Fibroblast of skin of left biceps (primary cell): ENCODE data around the gene LSM7.
A peak's percentile ranks its signal among the peaks of the same experiment; 100 is the strongest.
"Not testable (repeated sequence)": the region's sequence is repeated elsewhere in the genome, so short reads cannot be mapped to it uniquely, and the experiment has no call there.

Experiments used
- DNase-seq, 2 experiments: peaks; one replicate each; pipeline ENCODE4 v3.0.0-alpha.2; 2013; ENCODE audit warnings: low read depth in 2 of 2

LSM7 gene

DNA sequence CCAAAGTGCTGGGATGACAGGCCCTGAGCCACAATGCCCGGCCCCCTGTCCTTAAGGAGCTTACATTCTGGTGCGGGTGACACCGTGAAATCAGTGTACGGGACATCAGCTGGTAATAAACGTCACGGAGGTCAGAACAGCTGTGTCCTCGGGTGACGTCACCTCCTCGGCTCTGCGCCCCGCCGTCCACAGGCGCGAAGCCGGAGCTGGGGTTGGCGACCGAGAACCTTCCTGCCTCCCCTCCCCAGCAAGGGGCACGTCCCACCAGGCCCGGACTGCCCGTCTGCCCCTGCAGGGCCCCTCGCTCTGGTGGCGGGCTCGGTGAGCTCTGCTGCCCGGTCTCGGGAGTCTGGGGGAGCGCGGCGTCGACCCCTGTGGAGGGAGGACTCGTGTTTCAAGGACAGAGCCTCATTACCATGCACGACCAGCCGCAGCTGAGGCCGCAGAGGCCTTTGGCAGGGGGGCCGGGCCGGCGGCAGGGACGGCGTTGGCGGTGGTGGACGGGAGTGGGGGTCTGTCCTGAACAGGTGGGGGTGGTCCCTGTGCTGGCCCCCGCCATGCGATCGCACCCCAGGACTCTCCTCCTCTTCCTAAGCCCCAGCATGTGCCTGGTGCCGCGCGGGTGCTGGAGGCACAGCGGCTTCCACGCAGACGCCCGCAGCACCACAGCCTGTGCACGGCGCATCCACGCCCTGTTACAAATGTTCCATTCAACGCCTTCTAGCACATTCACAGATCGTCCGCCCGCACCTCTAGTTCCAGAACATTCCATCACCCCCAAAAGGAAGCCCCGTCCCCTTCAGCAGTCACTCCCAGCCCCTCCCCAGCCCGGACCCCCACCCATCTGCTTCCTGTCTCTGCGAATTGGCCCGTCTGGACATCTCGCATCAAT lies 25.8 kb downstream of the LSM7 start:
- DNase-seq, result no peak

DNA sequence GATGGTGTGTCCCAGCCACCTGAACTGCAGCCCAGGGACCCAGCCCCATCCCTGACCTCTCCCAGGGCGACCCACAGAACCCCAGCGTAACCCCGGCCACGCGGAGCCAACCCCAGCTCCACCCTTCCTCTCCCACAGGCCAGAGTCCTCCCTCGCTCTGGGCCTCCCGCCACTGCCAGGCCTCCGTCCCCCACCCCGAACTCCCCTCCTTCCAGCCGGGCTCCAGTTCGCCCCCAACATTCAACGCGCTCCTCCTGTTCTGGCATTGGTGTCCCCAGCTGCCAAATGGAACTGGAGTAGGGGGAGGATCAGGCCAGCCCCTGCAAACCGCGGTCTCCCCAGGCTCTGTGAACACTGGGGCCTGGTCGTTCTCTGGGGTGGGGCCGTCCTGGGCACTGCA lies 27.9 kb downstream of the LSM7 start:
- no peak for DNase-seq

DNA sequence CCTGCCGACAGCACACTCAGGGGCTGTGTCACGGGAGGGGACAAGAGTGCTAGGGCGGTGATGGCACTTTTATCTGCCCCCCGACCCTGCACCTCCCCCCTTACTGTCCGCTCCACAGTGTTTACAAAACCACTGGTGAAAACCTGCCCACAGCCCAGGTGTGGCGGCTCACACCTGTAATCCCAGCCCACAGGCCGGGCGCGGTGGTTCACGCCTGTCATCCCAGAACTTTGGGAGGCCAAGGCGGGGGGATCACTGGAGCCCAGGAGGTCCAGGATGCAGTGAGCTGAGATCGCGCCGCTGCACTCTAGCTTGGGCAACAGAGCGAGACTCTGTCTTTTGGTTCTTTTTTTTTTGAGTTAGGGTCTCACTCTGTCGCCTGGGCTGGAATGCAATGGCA lies 32.2 kb downstream of the LSM7 start:
- no peak for DNase-seq

DNA sequence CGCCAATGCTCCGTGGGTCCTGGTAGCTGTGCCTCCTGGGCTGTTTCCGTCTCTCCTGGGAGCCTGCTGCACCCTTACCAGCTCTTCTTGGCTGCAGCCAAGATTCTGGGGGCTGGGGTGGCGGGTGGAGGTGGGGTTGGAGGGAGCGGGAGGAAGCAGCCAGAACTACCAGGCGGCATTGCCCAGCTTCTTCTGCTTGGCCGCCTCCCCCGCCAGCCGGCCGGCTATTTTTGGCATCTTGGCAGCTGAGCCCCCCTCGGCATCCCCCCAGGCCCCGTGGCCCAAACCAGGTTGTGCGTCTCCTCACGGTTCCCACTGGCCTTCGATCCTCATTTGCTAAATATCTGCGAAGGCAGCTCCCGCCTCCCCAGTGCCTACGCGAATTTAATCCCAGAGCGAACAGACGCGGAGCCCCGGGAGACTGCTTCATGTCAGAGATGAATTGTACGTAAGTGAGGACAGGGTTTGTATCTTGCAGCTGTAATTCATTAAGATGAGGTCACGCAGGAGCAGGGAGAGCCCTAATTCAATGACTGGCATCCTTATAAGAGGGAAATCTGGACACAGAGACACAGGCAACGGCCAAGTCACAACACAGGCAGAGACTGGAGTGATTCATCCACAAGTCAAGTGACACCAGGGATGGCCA lies 33.6 kb downstream of the LSM7 start:
- DNase-seq, result peak in 1 of 2 experiments; percentile 36

DNA sequence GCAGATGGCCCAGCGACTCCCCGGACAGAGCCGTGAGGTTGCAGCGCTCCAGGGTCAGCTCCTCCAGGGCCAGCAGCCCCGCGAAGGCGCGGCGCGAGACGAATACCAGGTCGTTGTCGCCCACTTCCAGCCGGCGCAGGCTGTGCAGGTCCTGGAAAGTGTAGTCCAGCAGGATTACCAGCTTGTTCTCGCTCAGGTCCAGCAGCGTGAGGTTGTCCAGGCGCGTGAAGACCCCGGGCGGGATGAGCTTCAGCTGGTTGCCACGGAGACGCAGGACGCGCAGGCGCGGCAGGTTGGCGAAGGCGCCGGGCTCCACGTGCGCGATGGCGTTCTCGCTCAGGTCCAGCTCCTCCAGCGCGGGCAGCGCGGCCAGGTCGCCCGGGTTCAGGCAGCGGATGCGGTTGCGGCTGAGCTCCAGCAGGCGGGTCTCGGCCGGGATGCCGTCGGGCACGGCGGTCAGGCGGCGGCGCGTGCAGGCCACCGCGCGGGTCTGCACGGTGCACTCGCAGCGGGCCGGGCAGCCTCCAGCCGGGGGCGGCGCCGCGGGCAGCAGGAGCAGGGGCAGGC lies 37.1 kb downstream of the LSM7 start:
- no peak for DNase-seq

DNA sequence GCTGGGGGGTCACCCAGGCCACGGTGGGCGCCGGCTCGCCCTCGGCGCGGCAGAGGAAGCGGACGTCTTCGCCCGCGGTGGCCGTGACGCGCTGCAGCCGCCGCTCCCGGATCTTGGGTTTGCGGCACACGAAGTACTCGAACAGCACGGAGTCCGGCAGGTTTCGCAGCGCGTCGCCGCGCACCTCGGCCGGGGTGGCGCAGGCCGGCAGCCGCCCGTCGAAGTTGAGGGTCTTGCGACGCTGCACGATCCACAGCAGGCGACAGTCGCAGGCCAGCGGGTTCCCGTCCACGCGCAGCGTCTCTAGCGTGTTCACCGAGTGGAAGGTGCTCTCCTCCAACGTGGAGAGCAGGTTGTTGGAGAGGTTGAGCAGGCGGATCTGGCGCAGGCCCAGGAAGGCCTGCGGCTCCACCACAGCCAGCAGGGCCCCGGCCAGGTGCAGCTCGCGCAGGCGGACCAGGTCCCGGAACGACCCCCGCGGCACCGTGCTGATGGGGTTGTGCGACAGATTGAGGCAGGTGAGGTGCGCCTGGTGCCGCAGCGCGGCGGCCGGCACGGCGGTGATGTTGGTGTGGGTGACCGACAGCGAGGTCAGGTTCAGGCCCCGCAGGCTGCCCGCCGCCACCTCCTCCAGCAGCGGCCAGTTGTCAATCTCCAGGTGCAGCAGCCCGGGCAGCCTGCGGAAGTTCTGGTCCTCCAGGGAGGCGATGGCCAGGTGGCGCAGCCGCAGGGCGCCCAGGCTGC lies 37.8 kb downstream of the LSM7 start:
- DNase-seq, result no peak

DNA sequence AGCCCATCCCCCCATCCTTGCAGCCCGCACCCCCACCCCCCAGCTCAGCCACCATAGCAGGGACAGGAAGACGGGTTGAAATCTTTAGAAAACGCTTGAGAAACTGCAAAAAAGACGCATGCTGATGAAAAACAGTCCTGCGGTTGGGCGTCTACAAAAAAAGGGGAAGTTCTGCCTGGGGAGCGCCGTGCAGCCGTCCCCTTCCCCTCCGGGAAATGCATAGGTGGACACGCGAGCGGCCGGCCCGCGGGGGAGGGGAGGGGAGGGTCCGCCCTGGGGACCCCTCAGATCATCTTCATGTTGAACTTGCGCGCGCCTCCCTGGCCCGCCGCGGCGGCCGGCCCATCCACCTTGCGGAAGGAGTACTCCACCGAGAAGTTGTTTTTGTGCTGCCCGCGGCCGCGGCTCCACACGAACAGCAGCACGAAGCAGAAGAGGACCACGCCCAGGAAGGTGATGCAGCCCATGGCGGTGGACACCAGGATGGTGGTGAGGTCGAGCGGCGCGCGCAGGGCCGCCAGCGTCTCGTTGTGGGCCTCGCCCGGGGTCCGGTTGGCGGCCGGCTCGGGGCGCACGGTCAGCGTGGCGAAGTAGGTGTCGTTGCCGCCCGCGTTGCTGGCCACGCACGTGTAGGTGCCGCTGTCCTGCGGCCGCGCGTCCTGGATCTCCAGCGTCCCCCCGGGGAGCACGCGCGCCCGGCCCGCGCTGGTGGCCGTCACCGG lies 38.5 kb downstream of the LSM7 start:
- DNase-seq, result no peak

DNA sequence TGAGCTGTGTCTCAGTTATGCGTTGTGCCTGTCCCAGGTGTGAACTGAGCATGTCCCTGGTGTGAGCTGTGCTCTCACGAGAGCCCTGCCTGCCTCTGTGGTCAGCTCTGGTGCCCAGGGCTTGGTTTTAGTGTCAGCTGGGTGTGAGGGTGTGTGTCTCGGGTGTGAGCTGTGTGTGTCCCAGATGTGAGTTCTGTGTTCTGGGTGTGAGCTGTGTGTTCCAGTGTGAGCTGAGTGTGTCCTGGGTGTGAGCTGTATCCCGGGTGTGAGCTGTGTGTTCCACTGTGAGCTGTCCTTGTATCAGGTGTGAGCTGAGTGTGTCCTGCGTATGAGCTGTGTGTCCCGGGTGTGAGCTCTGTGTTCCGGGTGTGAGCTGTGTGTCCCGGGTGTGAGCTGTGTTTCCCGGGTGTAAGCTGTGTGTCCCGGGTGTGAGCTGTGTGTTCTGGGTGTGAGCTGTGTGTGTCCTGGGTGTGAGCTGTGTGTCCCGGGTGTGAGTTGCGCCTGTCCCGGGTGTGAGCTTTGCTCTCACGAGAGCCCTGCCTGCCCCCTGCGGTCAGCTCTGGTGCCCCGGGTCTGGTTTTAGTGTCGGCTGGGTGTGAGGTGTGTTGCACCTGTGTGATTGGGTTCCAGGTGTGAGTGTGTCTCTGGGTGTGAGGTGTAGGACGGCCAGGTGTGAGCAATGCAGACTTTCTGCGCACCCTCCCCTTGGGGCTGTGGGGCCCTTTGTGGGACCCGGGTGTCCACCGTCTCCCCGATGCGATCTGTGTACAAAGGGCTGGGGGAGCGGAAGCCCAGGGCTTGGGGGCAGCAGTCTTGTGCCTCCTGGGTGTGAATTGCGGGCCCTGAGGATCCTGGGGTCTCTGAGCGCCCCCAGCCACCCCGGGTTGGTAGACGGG lies 39.3 kb downstream of the LSM7 start:
- no peak for DNase-seq

DNA sequence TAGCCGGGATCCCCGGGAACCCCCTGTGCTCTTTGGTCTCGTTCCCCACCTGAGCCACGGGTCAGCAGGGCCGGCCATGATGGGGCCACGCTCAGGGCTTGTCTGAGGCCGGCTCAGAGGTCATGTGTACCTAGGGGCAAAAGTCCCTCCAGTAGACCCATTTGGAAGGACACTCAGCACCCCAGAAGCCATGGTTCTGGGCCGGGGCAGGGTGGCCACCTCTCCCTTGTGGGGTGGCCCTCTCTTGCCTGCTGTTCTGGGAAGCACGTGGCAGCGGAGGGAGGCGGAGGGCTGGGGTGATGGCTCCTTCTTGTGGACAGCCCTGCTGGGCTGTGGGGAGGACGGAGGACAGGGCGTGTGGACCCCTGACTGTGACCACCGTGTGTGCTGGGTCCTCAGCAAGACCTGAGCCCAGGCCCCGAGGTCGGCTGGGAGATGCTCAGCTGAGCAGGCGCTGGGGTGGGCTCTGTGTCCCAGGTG lies 40.0 kb downstream of the LSM7 start:
- DNase-seq, result no peak

DNA sequence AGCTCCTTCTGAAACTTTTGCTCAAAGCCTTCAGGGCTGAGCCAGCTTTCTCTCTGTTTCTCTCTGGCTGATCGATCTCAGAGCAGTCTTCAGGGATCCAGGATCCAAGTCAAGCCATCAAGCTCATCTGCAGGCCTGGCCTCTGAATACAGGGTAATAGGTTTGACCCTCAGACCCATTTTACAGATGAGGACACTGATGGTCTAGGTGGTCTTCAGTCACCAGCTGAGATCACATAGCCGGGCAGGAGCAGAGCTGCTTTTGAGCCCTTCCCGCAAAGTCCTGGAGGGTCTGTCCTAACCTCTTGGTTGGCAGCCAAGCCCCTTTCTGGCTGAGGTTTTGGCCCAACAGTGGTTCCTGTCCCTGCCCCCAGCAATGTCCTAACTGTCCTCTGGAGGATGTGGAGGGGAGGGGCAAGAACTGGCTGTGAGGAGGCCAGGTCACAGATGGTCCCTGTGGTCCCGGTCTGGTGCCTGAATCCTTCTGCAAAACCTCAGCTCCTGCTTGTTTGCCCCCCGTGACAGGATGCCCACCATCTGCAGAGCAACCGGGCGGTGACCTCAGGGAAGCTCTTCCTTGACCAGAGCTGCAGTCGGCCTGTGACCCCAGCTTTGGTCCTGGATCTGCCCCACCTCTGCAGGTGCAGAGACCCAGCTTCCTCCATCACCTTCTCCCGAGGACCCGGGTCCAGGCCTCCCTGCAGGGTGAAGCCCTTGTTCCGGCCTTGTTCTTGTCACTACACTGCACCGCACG lies 40.6 kb downstream of the LSM7 start:
- DNase-seq, result no peak

DNA sequence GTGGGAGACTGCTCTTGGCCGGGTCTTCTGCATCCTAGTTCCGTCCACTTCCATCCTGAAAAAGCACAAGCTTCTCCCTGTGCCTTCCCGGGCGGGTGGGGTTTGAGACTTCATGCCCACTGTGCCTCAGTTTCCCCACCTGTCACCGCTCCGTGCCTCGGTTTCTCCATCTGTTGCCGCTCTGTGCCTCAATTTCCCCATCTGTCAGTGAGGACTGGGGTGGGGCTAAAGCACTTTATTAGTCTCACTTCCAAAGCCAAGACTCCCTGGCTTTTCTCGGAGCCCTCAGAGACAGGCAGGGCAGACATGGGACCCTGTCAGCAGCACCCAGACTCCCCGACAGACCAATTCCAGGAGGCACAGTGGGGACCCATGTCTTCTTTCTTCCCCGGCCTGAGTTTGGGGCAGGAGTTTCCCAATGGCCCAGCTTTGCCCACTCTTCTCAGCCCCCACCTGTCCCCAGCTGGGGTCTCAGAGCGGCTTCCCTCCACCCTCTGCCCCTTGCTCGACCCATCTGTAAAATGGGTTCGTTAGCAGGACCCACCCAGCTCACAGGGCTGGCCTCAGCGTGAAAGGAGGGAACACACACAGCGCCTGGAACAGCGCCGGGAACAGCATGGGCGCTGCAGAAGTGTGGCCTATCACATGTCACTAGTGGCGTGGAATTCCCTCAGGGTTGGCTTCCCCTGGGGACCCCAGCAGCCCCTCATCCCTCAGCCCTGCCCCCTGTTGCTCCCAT lies 41.8 kb downstream of the LSM7 start:
- DNase-seq, result no peak

DNA sequence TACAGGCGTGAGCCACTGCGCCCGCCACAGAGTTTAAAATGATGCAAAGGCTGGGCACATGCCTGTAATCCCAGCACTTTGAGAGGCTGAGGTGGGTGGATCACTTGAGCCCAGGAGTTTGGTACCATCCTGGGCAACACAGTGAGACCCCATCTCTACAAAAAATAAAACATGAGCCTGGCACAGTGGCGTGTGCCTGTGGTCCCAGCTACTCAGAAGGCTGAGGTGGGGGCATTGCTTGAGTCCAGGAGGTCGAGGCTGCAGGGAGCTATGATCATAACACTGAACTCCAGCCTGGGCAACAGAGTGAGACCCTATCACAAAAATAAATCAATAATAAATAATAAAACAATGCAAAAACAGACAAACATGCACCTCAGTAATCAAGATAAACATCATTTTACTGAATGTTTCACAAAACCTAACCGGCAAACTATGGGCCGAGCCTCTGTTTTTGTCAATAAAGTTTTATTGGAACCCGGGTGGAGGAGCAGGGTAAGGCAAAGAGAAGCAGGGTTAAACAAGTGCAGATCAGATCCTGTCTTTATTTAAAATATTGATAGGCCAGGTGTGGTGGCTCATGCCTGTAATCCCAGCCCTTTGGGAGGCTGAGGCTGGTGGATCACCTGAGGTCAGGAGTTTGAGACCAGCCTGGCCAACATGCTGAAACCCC lies 44.4 kb downstream of the LSM7 start:
- no peak for DNase-seq

DNA sequence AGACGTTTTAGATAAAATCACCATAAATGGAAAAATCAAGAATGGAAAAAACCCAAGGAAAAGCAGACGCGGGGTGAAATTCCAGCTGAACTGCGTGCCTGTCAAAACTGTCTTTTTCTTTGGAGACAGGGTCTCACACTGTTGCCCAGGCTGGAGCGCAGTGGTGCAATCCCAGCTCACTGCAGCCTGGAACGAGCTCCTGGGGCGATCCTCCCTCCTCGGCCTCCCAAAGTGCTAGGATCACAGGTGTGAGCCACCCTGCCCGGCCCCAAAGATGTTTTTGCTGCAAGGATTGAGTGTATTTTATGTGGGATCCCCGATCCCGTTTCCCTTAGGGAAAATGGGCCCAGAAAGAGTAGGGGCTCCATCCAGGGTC lies 45.5 kb downstream of the LSM7 start:
- DNase-seq, result no peak

DNA sequence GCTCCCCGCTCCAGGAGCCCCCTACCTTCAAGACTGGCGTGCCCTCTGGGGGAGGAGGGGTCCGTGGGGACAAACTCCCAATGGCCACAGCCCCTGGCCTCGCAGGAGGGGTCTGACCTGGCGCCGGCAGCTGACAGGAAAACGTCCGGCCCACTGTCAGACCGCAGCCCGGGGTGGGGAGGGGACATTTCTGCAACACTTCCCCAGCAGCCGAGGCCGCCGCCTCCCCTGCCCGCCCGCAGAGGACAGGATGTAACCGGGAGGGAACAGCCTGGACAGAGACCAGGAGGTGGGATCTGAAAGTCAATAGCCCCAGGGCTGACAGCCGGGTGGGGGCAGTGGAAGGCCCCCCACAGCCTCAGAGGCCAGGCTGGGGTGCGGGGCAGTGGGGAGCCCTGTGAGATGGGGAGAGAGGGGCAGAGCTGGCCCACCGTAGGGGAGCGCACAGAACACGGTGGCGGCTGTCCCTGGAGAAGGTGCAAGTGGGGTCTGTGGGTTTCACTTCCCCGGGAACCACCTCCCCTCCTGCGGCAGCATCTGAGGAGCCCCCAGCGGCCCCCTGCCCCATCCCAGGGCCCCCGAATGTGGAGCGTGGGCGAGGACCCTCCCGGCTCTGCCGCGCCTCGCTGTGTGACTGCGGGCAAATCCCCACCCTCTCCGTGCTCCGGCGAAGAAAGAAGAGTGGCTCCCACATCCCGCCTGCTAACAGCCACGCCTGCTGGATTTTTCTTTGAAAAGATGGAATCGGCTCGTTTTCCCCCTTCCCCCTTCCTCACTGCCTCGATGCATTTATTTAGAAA lies 46.1 kb downstream of the LSM7 start, which contains the start of gene PEAK3:
Gene PEAK3, minus strand, starts transcription at position 114 of the 800 bp plus-strand sequence. CDS start 1,244 bp downstream, outside the sequence.
- no peak for DNase-seq

DNA sequence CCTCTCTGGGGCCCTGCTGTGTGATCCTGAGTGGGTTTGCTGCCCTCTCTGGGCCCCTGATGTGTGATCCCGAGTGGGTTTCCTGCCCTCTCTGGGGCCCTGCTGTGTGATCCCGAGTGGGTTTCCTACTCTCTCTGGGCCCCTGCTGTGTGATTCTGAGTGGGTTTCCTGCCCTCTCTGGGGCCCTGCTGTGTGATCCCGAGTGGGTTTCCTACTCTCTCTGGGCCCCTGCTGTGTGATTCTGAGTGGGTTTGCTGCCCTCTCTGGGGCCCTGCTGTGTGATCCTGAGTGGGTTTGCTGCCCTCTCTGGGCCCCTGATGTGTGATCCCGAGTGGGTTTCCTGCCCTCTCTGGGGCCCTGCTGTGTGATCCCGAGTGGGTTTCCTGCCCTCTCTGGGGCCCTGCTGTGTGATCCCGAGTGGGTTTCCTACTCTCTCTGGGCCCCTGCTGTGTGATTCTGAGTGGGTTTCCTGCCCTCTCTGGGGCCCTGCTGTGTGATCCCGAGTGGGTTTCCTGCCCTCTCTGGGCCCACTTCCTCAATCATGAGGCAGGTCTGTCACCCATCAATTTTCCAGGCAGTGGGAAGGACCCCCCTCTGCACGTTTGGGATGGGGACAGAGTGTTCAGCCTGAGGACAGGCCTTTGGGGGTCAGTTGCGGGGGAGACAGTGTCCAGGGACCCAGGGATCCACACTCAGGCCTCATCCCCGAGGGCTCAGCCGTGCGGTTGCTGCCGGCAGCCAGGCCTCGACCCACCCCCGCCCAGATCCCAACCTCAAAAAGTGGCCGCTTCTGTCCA lies 46.9 kb downstream of the LSM7 start:
- not testable (repeated sequence) for DNase-seq

DNA sequence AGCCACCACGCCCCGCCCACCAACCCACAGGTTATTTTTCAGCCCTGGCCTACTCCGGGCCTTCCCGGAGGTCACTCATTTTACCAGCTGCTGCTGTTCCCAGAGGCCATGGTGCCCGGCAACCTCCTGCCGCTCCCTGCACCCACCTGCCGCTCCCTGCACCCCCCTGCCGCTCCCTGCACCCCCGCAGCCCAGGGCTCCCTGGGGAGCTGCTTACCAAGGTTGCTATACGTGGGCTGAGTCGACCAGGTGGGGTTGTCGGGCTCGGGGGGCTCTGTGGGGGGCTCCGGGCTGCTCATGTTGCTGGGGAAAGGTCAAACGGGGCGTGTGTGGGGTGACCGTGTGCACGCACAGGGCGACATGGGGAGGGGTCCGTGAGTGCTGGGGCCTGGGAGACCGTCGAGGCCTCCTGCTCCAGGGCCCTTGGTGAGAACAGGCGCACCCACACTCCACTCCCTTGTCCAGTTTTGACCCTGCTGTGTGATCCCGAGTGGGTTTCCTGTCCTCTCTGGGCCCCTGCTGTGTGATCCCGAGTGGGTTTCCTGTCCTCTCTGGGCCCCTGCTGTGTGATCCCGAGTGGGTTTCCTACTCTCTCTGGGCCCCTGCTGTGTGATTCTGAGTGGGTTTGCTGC lies 47.6 kb downstream of the LSM7 start:
- DNase-seq, result no peak
